Measurements from ENCODE around the gene SCYGR3.
A peak's percentile ranks its signal among the peaks of the same experiment; 100 is the strongest.
"Not testable (repeated sequence)": the region's sequence is repeated elsewhere in the genome, so short reads cannot be mapped to it uniquely, and the experiment has no call there.

Gene SCYGR3

DNA sequence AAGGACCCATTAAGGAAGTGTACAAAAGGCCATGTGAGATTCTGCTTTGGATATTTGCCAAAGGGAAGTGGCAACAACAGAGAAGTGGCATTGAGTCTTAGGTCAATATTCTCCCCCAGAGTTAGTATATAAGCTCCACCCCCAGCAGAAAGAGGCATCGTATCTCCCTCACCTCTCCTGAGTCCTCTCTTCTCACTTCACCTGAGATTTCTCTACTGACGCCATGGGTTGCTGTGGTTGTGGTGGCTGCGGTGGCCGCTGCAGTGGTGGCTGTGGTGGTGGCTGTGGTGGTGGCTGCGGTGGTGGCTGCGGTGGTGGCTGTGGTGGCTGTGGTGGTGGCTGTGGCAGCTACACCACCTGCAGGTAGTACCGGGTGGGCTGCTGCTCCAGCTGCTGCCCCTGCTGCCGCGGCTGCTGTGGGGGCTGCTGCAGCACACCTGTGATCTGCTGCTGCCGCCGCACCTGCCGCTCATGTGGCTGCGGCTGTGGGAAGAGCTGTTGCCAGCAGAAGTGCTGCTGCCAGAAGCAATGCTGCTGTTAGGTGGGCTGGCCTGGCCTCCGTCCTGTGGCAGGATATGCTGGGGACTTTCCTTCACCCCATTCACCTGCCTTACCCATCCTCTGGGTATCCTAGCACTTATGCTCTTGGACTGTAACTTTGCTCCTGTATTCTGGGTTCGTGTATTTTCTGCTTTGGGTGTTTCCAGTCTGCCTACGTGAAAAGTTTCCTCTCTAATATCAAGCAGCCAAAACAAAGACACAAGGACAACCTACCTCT lies 5.9 kb downstream of the SCYGR3 start:
- TF ChIP-seq, protein P1, sequence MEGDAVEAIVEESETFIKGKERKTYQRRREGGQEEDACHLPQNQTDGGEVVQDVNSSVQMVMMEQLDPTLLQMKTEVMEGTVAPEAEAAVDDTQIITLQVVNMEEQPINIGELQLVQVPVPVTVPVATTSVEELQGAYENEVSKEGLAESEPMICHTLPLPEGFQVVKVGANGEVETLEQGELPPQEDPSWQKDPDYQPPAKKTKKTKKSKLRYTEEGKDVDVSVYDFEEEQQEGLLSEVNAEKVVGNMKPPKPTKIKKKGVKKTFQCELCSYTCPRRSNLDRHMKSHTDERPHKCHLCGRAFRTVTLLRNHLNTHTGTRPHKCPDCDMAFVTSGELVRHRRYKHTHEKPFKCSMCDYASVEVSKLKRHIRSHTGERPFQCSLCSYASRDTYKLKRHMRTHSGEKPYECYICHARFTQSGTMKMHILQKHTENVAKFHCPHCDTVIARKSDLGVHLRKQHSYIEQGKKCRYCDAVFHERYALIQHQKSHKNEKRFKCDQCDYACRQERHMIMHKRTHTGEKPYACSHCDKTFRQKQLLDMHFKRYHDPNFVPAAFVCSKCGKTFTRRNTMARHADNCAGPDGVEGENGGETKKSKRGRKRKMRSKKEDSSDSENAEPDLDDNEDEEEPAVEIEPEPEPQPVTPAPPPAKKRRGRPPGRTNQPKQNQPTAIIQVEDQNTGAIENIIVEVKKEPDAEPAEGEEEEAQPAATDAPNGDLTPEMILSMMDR (IDR thresholded peaks at IDR 0.05; ENCODE audit: insufficient read depth, low read depth, low read length, missing control alignments), result no peak
- H3K4me3 ChIP-seq (ENCODE audit: low read length), result no peak overlapping the region
- DNase-seq (ENCODE audit: low read depth), result no peak

DNA sequence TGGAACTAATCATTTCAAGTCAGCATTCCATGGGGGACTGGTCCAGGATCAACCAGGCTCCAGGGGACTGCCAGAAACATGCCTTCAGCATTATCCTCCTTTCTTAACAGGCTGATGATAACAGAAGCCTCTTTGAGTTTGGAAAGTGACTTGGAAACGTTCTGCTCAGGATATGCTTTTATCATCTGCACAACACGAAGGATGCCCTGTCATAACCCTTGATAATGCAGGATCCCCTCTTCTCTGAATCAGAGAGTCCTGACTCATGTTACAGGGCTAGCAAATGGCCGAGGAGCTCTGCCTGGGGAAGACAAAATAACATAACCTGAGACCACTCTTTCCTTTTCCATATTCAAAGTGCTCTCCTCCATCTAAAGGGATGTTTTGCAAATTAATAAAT lies 6.7 kb downstream of the SCYGR3 start:
- no peak overlapping the region for H3K4me3 ChIP-seq (ENCODE audit: low read length)
- DNase-seq (ENCODE audit: low read depth), result no peak
- TF ChIP-seq, protein P1 (IDR thresholded peaks at IDR 0.05; ENCODE audit: insufficient read depth, low read depth, low read length, missing control alignments), result no peak

DNA sequence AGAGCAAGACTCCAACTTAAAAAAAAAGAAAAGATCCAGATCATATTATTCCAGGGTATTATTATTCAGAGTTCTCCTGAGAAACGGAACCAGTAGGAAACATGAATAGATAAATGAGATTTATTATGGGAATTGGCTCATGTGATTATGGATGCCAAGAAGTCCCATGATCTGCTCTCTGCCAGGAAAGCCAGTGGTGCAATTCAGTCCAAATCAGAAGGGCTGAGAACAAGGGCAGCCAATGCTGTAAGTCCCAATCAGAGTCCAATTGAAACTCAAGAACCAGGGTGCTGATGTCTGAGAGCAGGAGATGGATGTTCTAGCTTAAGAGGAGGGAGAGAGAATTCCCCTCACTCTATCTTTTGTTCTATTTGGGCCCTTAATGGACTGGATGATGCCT lies 8.2 kb downstream of the SCYGR3 start:
- no peak for DNase-seq (ENCODE audit: low read depth)
- TF ChIP-seq, protein P1 (IDR thresholded peaks at IDR 0.05; ENCODE audit: insufficient read depth, low read depth, low read length, missing control alignments), result no peak
- no peak overlapping the region for H3K4me3 ChIP-seq (ENCODE audit: low read length)

DNA sequence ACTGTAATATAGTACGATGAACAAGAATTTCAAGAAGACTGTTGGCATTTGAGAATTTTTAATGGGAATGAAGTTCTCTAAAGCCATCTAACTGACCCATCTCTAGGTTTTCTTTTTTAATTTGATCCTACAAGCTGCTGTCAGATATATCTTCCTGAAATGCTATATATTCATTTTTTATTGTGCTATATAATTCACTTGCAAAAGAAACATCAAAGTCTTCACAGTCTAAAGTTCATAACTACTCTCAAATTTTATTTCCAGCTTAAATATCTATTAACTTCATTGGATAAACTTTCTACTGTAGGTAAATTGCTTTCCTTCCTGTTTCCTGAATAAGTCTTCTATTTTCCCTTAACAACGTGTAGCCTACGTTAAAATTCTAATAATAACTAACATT lies 12.3 kb downstream of the SCYGR3 start:
- TF ChIP-seq, protein P1 (IDR thresholded peaks at IDR 0.05; ENCODE audit: insufficient read depth, low read depth, low read length, missing control alignments), result no peak
- DNase-seq (ENCODE audit: low read depth), result no peak
- H3K4me3 ChIP-seq (ENCODE audit: low read length), result no peak overlapping the region

DNA sequence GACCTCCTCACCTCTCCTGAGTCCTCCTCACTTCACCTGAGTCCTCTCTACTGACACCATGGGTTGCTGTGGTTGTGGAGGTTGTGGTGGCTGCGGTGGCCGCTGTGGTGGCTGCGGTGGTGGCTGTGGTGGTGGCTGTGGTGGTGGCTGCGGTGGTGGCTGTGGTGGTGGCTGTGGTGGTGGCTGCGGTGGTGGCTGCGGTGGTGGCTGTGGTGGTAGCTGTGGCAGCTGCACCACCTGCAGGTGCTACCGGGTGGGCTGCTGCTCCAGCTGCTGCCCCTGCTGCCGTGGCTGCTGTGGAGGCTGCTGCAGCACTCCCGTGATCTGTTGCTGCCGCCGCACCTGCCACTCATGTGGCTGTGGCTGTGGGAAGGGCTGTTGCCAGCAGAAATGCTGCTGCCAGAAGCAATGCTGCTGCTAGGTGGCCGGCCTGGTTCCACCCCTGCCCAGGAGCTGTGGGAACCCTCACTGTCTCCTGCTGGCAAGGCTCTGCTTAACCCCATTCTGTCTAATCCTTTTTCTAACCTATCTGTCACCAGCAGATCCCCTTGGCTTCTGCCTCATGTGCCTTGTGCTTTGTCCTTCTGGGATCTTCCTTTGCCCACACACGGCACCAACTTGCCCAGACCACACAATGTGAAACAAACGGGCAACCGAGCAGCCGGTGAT lies 15.7 kb downstream of the SCYGR3 start, which contains the start of gene SCYGR2:
SCYGR2 (plus strand) TSS at position 59 of the 669 bp plus-strand sequence; CDS start at position 59, 0 bp downstream.
- not testable (repeated sequence) for H3K4me3 ChIP-seq (ENCODE audit: low read length); DNase-seq (ENCODE audit: low read depth)

DNA sequence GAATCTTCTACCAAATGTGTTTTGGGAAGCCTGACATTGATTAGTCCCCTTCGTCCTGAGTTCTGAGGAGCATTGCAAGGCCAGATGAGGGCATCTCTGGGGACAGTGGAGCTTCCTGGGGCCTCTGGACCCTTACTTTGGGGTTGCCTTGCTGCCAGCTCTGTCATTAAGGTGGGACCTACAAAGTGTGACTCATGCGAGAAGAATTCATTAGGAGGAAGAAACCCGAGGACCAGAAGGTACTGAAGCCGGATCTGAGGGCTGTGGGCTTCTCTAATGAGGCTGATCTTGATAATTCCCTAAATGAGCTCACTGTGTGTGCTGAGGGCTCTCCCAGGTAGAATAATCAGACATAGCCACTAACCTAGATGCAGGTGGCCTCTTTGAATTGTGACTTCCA lies 16.6 kb downstream of the SCYGR3 start:
- TF ChIP-seq, protein P1 (IDR thresholded peaks at IDR 0.05; ENCODE audit: insufficient read depth, low read depth, low read length, missing control alignments), result no peak
- DNase-seq (ENCODE audit: low read depth), result peak; percentile 17
- no peak overlapping the region for H3K4me3 ChIP-seq (ENCODE audit: low read length)

DNA sequence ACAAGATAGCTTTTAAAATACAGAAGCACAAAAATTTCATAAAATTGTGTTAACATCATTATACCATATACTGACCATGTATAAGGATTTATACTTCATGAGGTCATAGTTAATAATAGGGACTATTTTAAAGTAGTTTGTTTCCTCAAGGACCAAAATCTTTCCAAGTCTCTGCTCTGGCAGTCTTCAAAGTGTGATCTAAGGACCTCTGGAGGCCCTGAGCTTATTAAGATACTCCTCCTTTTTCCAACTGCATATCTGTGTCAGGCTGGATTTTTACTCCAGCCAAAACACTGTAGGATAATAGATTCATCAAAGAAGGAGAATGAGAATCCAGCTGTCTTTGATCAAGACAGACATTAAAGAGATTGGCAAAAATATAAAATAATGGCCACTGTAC lies 17.6 kb downstream of the SCYGR3 start:
- TF ChIP-seq, protein P1 (IDR thresholded peaks at IDR 0.05; ENCODE audit: insufficient read depth, low read depth, low read length, missing control alignments), result no peak
- H3K4me3 ChIP-seq (ENCODE audit: low read length), result no peak overlapping the region
- no peak for DNase-seq (ENCODE audit: low read depth)

Measured in epithelial cell of esophagus (primary cell).